Smooth muscle cell of bladder (primary cell): ENCODE results near the gene RPS6KA6. TPM values are rescaled to one million over a fixed set of nuclear protein-coding genes. Genes with fewer than 3 reads are reported as not detected.

ENCODE experiments used
- total RNA-seq: library from RNA; depleted of rRNA; stranded (reverse); fragments of >200 nt; gene quantifications from 2 replicates; pipeline ENCODE4 v1.2.3, GENCODE V29; 2014

Gene RPS6KA6
- 12.7 and 15.9 TPM in 2 replicates for total RNA-seq

GRCh38 chrX:84187533-84188319 lies at the start of gene RPS6KA6:
Gene RPS6KA6, minus strand, starts transcription at chrX:84188199. Its CDS starts 300 bp downstream, at chrX:84187899.

